Osteocyte (in vitro differentiated cells): Measurements from ENCODE around the gene RNF208. TPM values are rescaled to one million over a fixed set of nuclear protein-coding genes. Genes with fewer than 3 reads are reported as not detected.

Source experiments
- DNase-seq: peaks from one replicate; pipeline ENCODE4 v3.0.0; 2021; ENCODE audit warnings: mixed read lengths; ENCODE audit not compliant: unreplicated experiment; ENCODE audit errors: extremely low spot score
- H3K27ac Mint-ChIP-seq: one replicate; pipeline ENCODE4 v1.8.0; 2021; ENCODE audit warnings: mild to moderate bottlenecking, mixed read lengths; ENCODE audit not compliant: unreplicated experiment
- H3K27me3 Mint-ChIP-seq: one replicate; pipeline ENCODE4 v1.8.0; 2021; ENCODE audit warnings: mixed read lengths; ENCODE audit not compliant: unreplicated experiment
- H3K36me3 Mint-ChIP-seq: one replicate; pipeline ENCODE4 v1.8.0; 2021; ENCODE audit warnings: mixed read lengths; ENCODE audit not compliant: unreplicated experiment
- H3K4me1 Mint-ChIP-seq: one replicate; pipeline ENCODE4 v1.8.0; 2021; ENCODE audit warnings: mixed read lengths; ENCODE audit not compliant: unreplicated experiment
- H3K4me3 Mint-ChIP-seq: one replicate; pipeline ENCODE4 v1.8.0; 2021; ENCODE audit warnings: mild to moderate bottlenecking, moderate library complexity, mixed read lengths; ENCODE audit not compliant: unreplicated experiment
- H3K9me3 Mint-ChIP-seq: one replicate; pipeline ENCODE4 v1.8.0; 2021; ENCODE audit warnings: mixed read lengths; ENCODE audit not compliant: unreplicated experiment
- CTCF ChIP-seq: fragments of 200-600 bp; sonication (generic); IDR thresholded peaks from 2 replicates; pipeline ENCODE4 v1.5.0; 2021; ENCODE audit warnings: antibody characterized with exemption, mild to moderate bottlenecking, moderate library complexity
- total RNA-seq: library from RNA; stranded (reverse); gene quantifications from 2 replicates; pipeline ENCODE4 v1.2.1, GENCODE V29; 2021

RNF208 gene
- total RNA-seq, 1 donor from 2014 or later: 7.2 TPM

DNA sequence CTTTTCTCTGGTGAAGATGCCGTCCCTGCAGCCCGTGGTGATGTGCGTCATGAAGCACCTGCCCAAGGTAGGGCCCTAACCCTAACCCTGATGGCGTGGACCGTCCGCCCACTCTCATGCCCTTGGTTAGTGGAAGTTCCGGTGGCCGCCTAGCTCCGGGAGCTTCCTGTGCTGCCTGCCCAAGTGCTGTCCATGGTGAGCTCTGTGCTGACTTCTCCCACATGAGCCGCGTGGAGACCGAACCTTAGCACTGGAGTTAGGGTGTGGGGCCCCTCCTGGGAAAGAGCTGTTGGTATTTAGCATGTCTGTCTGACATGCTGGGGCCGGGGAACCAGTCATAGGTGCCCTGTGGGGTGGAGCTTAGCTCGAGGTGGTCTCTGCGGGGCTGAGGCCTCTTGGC is 34.3 kb upstream of the RNF208 start:
- peak overlapping the region; percentile 85 for H3K4me3 Mint-ChIP-seq
- H3K9me3 Mint-ChIP-seq: no peaks in the 10 kb centered on the region
- no peaks in the 10 kb centered on the region for H3K36me3 Mint-ChIP-seq
- no peak for DNase-seq
- H3K27ac Mint-ChIP-seq: no peak overlapping the region
- TF ChIP-seq CTCF: no peak
- no peaks in the 10 kb centered on the region for H3K27me3 Mint-ChIP-seq
- H3K4me1 Mint-ChIP-seq: peaks cover 15% of the 10 kb centered on the region

- no peak for TF ChIP-seq CTCF
- DNase-seq: no peak
- Mint-ChIP-seq H3K9me3 (no peaks in the 10 kb centered on the region), H3K36me3 (no peaks in the 10 kb centered on the region), H3K4me3 (peak overlapping the region; percentile 85), H3K27me3 (no peaks in the 10 kb centered on the region), H3K4me1 (peaks cover 15% of the 10 kb centered on the region), H3K27ac (peak overlapping the region; percentile 41)
Measured at GRCh38 chr9:137255448-137256114, 33.5 kb upstream of the RNF208 start.

GRCh38 chr9:137254624-137255447 is 32.8 kb upstream of the RNF208 start, which contains the start of gene NELFB:
TSS of gene NELFB (plus strand) at chr9:137255327.
- H3K4me1 Mint-ChIP-seq: peaks cover 15% of the 10 kb centered on the region
- no peaks in the 10 kb centered on the region for H3K9me3 Mint-ChIP-seq
- peak; percentile 98 for DNase-seq
- H3K4me3 Mint-ChIP-seq: peak within 1 kb of the TSS; percentile 87
- peak within 1 kb of the TSS; percentile 79 for H3K27ac Mint-ChIP-seq
- no peak for TF ChIP-seq CTCF
- H3K36me3 Mint-ChIP-seq: no peaks in the 10 kb centered on the region
- no peaks in the 10 kb centered on the region for H3K27me3 Mint-ChIP-seq

GRCh38 chr9:137253717-137254623 is 31.9 kb upstream of the RNF208 start:
- TF ChIP-seq CTCF: no peak
- H3K9me3 Mint-ChIP-seq: no peaks in the 10 kb centered on the region
- H3K27me3 Mint-ChIP-seq: no peaks in the 10 kb centered on the region
- no peak for DNase-seq
- H3K27ac Mint-ChIP-seq: peak overlapping the region; percentile 79
- H3K4me1 Mint-ChIP-seq: peaks cover 15% of the 10 kb centered on the region
- no peaks in the 10 kb centered on the region for H3K36me3 Mint-ChIP-seq
- peak overlapping the region; percentile 87 for H3K4me3 Mint-ChIP-seq
